HEK293T (cell line): ENCODE data around the gene ACP7.

ENCODE experiments used
- ARNT ChIP-seq: fragments of 450-650 bp; IDR thresholded peaks from 2 replicates; pipeline ENCODE4 v1.6.1; 2017; ENCODE audit warnings: mild to moderate bottlenecking
- BHLHE40 ChIP-seq: fragments of 450-650 bp; IDR thresholded peaks from 2 replicates; pipeline ENCODE4 v1.6.1; 2016; ENCODE audit warnings: mild to moderate bottlenecking, moderate library complexity, borderline replicate concordance
- CTBP1 ChIP-seq: fragments of 450-650 bp; IDR thresholded peaks from 2 replicates; pipeline ENCODE4 v1.6.1; 2016; ENCODE audit warnings: borderline replicate concordance
- ELF4 ChIP-seq: fragments of 450-650 bp; IDR thresholded peaks from 2 replicates; pipeline ENCODE4 v1.6.1; 2017; ENCODE audit warnings: antibody characterized with exemption
- FOXA1 ChIP-seq: fragments of 450-650 bp; IDR thresholded peaks from 2 replicates; pipeline ENCODE4 v1.6.1; 2016; ENCODE audit warnings: mild to moderate bottlenecking
- FOXK2 ChIP-seq: fragments of 450-650 bp; IDR thresholded peaks from 2 replicates; pipeline ENCODE4 v1.6.1; 2016; ENCODE audit warnings: mild to moderate bottlenecking
- FOXM1 ChIP-seq: fragments of 450-650 bp; IDR thresholded peaks from 2 replicates; pipeline ENCODE4 v1.6.1; 2017; ENCODE audit warnings: mild to moderate bottlenecking, borderline replicate concordance
- HDGF ChIP-seq: fragments of 450-650 bp; IDR thresholded peaks from 2 replicates; pipeline ENCODE4 v1.6.1; 2017; ENCODE audit warnings: antibody characterized with exemption, borderline replicate concordance
- SP1 ChIP-seq: fragments of 450-650 bp; IDR thresholded peaks from 2 replicates; pipeline ENCODE4 v1.6.1; 2017
- SUZ12 ChIP-seq: fragments of 450-650 bp; IDR thresholded peaks from 2 replicates; pipeline ENCODE4 v1.6.1; 2016; ENCODE audit warnings: mild to moderate bottlenecking
- TARDBP ChIP-seq: fragments of 450-650 bp; IDR thresholded peaks from 2 replicates; pipeline ENCODE4 v1.6.1; 2016
- TF ChIP-seq, protein P1 (sequence below): fragments of 450-650 bp; IDR thresholded peaks from 2 replicates; pipeline ENCODE4 v1.6.1; 2016

- TF ChIP-seq BHLHE40 (no peak), FOXA1 (no peak), TARDBP (no peak), CTBP1 (no peak), ARNT (no peak), FOXM1 (no peak), SP1 (no peak), SUZ12 (no peak), ELF4 (no peak), FOXK2 (no peak), HDGF (no peak)
- TF ChIP-seq, protein P1, sequence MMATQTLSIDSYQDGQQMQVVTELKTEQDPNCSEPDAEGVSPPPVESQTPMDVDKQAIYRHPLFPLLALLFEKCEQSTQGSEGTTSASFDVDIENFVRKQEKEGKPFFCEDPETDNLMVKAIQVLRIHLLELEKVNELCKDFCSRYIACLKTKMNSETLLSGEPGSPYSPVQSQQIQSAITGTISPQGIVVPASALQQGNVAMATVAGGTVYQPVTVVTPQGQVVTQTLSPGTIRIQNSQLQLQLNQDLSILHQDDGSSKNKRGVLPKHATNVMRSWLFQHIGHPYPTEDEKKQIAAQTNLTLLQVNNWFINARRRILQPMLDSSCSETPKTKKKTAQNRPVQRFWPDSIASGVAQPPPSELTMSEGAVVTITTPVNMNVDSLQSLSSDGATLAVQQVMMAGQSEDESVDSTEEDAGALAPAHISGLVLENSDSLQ, result no peak
Measured at GRCh38 chr19:39147480-39147879, 63.3 kb downstream of the ACP7 start.
